GM19397 (cell line): ENCODE results near the gene LRRC4C.

Source experiments
- ATAC-seq: cut with Tn5 transposase; IDR thresholded peaks from one replicate; pipeline ENCODE4 v1.9.1; 2021; ENCODE audit warnings: mild to moderate bottlenecking, moderate library complexity; ENCODE audit not compliant: unreplicated experiment

LRRC4C gene

DNA sequence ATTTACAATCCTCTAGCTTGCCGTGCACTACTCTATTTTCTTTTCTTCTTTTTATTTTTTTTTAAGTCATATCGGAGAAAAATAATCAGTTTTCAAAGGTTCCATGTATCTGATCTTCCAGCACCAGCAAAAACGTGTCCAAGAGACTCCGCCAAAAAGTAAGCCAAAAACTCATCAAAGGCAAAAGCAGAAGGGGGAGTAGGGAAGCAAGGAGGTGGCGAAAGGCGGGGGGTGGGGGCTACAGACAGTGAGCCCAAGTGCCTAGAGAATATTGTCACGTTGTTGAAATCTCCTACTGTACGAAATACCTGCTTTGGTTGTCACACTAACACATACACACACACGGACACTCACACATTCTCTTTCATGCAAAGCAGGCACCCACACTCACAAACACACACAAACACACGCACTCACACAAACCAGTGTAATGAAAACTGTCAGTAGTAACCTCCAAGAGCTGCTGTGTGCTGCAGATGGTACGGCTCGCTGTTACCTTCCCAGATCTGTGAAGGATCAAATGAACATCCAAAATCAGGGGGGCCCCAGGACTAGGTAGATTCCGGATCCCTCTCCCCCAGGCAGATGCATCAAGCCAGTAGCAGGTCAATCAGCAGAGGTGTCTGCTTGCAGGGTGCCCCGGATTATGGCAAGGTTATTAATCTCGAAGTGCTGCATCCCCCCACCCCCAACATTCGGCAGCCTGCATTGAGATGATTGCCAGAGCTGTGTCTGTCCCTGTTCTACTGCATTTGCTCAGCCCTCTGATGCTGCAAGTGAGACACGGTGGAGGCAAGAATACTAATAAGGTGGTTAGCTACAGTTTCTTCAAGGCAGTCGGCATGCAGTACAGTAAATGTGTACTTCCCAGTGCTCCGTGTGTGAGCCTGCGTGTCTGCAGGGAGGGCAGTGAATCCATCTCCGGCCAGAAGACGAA is at the start of gene LRRC4C:
Gene LRRC4C (minus strand): TSS at position 188 of the 937 bp plus-strand sequence.
- ATAC-seq: no peak

DNA sequence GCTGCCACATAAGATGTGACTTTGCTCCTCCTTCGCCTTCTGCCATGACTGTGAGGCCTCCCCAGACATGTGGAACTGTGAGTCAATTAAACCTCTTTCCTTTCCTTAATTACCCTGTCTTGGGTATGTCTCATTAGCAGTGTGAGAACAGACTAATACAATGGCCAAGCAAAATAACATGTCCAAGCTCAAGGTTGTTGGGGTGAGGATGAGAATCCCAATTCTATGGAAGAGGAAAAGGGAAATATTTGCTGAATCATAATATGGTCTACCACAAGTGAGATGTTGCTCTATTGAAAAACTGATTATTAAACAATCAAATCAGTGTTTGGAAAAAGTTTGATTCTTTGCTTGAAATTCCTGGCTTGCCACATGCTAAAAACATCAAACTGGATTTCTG is 48.7 kb upstream of the LRRC4C start:
- no peak for ATAC-seq

DNA sequence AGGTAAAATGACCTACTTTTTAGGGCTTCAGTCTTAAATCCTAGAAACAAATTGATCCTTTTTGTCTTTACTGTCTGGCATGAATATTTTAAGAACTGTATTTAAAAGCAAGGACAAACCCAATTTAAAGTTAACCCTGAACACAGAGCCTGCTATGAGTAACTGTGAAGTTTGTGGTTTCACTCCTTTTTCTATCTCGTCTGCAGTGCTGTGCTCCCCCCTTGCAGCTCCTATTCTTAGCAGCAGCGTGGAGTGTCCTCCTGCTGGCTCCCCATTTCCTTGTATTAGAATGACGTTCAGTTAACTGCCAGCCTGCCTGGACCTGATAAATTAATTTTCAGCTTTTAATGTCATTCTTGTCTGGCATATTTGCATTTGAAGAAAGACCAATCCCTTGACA is 40.0 kb upstream of the LRRC4C start:
- ATAC-seq: no peak

- no peak for ATAC-seq
Measured at GRCh38 chr11:41498726-41499125, 39.3 kb upstream of the LRRC4C start.

DNA sequence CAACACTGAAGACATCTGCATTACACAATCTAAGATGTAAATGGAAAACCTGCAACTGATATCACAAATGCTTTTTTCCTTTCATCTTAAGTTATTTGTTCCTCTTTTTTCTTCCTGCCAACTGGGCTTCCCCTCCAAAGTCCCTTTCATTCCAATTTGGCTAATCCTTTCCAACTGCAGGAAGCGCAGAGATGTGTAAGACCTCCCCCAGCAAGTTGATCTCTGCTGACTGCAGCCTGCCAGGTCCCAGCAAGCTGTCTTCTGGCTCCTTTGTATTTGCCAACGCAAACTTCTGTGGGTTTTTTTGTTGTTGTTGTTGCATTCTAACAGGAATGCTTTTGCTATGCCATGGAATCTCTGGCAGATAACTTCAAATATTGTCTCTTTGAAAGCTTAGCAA is 38.5 kb upstream of the LRRC4C start:
- no peak for ATAC-seq

- ATAC-seq: no peak
Measured at GRCh38 chr11:41494716-41495115, 35.3 kb upstream of the LRRC4C start.

DNA sequence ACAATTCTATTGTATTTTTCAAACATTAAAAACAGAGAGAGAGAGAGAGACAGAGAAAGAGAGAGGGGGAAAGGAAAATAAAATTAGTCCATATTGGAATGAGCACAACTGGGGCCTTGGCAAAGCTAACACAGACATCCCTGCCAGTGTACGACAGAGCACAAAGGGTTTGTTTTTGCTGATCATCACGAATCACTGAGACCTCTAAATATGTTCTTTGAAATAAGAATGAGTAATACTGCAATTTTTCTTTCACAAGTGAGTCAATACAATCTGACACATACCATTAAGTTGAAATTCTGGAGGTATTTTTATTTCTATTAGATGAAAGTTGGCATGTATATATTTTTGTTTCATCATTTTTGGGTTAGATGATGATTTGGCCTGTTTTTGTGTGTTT is 27.0 kb upstream of the LRRC4C start:
- ATAC-seq: no peak

DNA sequence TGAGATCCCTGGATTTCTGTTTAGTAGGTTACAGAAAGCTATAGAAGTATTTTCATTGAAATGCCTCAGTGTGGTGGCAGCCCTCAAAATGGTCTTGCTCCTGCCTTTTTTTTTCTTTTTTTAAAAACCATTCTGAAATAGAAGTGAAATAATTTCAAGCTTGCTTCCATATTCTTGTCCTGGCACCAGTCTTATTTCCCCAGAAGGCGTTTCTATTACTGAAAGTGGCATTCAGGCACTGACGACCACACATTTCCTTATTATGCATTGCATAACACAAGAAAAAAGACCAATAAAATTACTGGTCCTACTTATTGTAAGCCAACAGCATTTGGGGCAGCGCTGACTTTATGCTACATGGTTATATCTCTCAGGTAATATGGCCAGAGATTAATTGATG is 24.5 kb upstream of the LRRC4C start:
- ATAC-seq: no peak

- no peak for ATAC-seq
Measured at GRCh38 chr11:41479179-41479578, 19.7 kb upstream of the LRRC4C start.

DNA sequence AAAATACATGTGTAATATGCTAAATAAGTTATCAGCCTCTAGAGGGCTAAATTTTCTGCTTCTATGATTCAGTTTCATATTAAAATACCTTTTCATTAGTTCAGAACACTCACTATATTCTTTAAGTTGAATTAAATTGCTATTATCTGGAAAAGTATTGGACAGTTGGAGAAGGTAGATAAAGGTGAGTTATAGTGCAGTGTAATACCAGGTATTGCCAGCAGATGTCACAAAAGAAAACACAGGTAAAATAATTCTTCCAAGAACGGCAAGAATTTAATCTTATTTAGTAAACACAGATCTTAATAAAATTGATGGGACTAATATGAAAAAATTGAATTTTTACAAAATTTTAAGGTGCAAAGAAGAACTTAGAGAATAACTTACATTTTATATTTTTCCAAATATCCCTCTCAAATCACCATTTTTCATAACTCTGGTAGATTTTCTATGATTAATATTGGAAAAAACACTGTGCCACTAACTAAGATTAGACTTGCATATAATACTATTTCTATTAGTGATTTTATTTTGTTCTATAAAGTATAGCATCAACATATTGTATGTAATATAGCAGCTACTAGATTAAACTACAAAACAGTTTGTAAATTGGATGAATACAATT is 1.7 kb upstream of the LRRC4C start:
- no peak for ATAC-seq

- ATAC-seq: no peak
Measured at GRCh38 chr11:41458641-41459040, 811 bp downstream of the LRRC4C start.

DNA sequence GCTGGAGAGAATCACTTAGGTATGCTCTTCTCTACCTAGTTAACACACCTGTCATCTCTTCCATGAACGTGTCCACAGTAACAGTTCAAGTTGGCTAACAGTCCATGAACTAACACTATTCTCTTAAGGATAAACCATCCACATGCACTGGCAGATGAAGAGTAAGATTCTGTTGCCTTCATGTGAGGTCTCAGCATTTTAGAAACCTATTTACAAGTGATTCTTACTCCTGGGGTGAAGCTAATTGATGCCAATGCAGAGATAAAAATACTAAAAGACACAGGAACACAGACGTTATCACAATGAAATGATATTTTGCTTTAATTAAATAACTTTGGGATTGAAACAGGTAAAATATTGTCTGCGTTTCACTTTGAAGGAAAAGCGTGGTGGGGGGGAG is 1.3 kb downstream of the LRRC4C start:
- ATAC-seq: no peak

- ATAC-seq: no peak
Measured at GRCh38 chr11:41457216-41458014, 2.0 kb downstream of the LRRC4C start.

DNA sequence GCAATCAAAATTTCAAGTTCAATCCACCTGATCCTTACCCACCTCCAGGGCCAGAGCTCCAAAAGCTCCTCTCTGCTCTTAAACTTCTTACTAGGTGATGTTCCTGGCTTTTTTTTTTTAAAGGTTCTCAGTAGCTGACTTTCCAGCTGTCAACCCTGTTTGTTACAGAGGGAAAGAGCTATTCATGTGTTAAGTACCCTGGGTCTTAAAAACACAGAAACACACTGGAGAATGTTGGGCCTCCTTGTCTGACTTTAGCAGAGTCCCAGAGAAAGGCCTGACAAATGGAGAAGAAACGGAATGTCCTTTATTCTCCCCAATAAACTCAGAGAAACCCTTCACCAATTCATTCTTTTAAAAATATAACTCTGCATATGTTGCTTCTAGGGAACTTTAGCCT is 3.2 kb downstream of the LRRC4C start:
- ATAC-seq: no peak

GRCh38 chr11:41451011-41451410 is 8.4 kb downstream of the LRRC4C start:
- ATAC-seq: no peak

DNA sequence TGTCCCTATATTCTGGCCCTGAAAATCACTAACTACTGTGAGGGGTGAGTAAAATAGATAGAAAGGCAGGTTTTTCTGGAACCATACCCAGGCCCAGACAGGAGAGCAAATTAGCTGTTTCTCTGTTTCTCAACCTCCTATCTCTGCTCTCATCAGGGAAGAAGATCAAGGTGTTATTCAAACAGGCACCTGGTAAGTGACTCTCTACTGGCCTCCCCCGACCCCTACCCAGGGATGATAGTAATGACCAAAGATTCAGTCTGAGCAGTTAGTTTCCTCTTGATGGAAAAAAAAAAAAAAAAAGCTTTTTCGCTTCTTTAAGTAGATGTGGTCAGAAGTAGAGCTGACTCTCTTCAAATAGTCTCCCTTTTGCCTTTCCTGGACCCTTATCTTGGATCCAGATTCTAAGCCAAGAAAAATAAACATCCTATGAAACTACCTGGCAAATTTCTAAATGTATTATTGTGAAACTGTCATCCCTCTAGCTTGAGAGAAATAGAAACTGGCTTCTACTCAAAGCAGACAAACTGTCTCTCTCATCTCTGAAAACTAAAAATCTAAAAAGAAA is 9.9 kb downstream of the LRRC4C start:
- no peak for ATAC-seq

DNA sequence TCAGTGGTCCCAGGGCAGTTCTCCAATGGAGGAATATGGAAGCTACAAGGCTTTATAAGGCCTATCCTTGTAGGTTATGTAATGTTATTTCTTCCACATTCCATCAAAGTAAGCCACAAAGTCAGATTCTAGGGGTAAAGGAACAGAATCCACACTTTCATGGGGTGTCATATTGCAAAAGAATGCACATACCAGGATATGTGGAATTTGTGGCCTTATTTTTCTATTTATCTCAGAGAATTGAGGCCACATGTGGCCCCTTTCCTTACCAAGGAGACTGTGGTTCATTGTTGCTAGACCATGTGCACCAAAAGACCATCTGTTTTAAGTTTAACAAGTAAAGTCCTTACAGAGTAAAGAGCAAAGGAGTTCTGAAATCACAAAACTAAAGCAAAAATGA is 12.9 kb downstream of the LRRC4C start:
- ATAC-seq: no peak

GRCh38 chr11:41446107-41446506 is 13.3 kb downstream of the LRRC4C start:
- no peak for ATAC-seq

DNA sequence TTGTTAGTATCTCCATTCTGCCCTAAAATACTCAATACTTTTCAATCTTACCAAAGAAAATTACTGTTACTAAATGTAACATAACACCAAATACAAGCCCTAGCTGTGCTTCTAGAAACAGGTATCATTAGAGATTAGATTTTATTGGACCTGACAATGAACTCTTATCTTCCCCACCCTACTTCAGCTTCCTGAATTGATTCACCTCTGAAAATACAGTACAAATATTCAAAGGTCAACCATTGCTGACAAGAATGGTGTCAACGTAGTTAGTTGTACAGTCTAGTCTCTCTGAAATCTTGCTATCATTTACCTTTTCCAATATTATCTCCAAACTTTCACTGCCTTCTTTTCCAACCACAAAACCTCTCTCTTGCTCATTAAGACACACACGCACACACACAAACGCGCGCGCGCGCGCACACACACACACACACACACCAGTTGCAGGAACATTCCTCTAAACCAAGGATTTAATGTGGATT is 22.4 kb downstream of the LRRC4C start:
- ATAC-seq: no peak

DNA sequence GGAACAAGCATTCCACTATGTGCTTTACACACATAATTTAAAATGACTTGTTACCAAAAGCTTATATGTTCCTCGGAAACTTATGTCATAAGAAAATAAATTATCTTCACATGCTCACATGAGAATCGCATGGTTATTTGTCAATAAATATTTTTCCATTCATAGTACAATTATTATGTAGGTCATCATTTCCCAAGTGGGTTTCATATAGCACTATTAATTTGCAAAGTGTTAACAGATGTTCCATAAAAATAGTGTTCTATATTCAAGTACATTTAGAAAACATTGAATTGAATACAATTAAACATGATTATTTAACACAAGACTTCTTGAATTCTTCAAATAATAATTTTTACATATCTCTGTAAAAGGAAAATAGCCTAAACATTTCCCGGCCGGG is 23.9 kb downstream of the LRRC4C start:
- ATAC-seq: no peak

DNA sequence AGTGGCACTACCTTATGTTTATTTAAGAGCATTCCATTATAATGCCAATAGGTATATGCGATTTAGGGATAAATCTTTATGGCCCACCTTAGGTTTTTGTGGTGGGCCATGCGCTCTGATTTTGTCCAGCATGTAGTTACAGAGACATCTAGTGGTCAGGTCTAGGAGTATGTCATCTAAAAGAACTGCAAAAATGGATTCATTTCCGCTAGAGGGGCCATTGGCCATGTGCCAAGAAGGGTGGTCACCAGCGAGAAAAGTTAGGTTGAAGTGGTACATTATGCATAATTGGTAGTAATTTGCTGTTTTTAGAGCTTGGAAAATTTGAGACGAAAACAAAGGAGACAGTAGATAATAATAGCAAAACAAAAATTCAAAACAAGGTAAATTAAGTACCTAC is 27.7 kb downstream of the LRRC4C start:
- no peak for ATAC-seq
